ENCODE data around the gene RPS6KA4.

DNA sequence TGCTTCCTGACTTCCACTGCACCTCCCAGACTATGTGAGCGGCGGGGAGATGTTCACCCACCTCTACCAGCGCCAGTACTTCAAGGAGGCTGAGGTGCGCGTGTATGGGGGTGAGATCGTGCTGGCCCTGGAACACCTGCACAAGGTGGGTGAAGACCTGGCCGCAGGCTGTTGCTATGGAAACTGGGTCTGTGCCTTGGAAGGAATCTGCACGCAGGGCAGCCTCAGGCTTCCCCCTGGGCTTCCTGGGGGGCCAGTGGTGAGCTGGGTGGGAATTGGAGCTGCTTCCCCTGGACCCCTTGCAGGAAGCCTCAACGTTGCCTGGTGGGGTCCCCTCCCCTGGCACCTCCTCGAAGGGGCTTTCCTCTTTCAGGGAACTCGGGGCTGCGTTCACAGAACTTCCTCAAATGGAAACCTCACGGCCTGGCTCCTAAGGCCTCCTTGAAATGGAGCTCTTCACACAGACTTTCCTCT is 1.5 kb downstream of the RPS6KA4 start:
- TF ChIP-seq FOXK2 (IDR thresholded peaks at IDR 0.05) (no peak), TARDBP (IDR thresholded peaks at IDR 0.05) (no peak), LEF1 (IDR thresholded peaks at IDR 0.05; ENCODE audit: borderline replicate concordance) (no peak), BHLHE40 (IDR thresholded peaks at IDR 0.05; ENCODE audit: borderline replicate concordance) (no peak), FOXA1 (IDR thresholded peaks at IDR 0.05) (no peak), SP1 (IDR thresholded peaks at IDR 0.05) (no peak), L3MBTL2 (conservative IDR thresholded peaks at IDR 0.05) (no peak), FOXM1 (IDR thresholded peaks at IDR 0.05; ENCODE audit: borderline replicate concordance) (no peak), SUZ12 (IDR thresholded peaks at IDR 0.05) (no peak), CTBP1 (IDR thresholded peaks at IDR 0.05; ENCODE audit: borderline replicate concordance) (no peak), NFRKB (IDR thresholded peaks at IDR 0.05) (no peak)
- TF ChIP-seq, protein P1, sequence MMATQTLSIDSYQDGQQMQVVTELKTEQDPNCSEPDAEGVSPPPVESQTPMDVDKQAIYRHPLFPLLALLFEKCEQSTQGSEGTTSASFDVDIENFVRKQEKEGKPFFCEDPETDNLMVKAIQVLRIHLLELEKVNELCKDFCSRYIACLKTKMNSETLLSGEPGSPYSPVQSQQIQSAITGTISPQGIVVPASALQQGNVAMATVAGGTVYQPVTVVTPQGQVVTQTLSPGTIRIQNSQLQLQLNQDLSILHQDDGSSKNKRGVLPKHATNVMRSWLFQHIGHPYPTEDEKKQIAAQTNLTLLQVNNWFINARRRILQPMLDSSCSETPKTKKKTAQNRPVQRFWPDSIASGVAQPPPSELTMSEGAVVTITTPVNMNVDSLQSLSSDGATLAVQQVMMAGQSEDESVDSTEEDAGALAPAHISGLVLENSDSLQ (IDR thresholded peaks at IDR 0.05), result no peak

All from HEK293T (cell line).